Measurements from ENCODE around the gene S100P.
A peak's percentile ranks its signal among the peaks of the same experiment; 100 is the strongest.

DNA sequence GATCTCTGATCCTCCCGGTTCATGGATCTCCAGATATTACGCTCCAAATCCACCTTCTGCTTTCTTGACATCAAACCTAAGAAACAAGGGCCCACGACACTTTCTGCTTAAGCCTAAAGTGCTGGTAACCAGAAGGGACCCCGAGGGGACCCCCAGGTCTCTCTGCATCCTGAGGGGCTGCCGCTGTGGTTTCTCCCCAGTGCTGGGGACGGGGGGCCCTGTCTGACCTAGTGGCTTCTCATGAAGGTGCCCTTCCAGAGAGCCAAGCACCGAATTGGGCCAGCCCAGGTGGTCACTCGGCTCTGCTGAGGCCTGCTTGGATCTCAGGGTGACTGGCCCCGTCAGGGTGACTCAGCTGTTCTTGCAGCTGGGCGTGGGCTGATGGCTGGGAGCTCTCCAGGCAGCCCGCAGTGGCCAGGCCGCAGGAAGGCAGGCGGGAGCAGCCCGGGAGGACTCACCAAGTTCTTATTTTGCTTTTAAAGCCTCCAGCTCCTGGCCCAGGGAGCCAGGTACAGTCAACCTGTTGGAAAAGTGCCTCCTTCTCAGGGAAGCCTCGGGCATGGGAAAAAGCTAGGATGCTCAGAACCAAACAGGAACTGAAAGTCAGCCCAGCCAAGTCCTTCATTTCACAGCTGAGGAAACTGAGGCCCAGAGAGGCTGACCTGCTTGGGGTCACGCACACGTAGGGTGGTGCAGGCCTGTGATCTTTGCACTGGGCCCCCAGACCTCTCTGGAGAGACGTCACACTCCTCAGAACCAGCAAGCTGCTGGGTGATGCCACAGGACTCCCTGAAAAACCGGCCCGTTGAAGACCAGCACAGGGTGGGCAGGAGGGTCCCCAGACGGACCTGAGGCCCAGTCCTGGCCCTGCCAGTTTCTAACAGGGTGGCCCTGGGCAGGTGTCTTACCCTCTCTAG lies 39.0 kb downstream of the S100P start:
- TF ChIP-seq, protein P1, sequence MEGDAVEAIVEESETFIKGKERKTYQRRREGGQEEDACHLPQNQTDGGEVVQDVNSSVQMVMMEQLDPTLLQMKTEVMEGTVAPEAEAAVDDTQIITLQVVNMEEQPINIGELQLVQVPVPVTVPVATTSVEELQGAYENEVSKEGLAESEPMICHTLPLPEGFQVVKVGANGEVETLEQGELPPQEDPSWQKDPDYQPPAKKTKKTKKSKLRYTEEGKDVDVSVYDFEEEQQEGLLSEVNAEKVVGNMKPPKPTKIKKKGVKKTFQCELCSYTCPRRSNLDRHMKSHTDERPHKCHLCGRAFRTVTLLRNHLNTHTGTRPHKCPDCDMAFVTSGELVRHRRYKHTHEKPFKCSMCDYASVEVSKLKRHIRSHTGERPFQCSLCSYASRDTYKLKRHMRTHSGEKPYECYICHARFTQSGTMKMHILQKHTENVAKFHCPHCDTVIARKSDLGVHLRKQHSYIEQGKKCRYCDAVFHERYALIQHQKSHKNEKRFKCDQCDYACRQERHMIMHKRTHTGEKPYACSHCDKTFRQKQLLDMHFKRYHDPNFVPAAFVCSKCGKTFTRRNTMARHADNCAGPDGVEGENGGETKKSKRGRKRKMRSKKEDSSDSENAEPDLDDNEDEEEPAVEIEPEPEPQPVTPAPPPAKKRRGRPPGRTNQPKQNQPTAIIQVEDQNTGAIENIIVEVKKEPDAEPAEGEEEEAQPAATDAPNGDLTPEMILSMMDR (IDR thresholded peaks at IDR 0.05 in 4 of 5, conservative IDR thresholded peaks at IDR 0.05 in 1 of 5), result no peak
- peak in 1 of 2 donors; percentile 29 for TF ChIP-seq POLR2A (IDR thresholded peaks at IDR 0.05)

All from gastrocnemius medialis (tissue), 4 donors.